H9 (cell line): ENCODE data around the gene THEM4. TPM values are rescaled to one million over a fixed set of nuclear protein-coding genes. Genes with fewer than 3 reads are reported as not detected.
A peak's percentile ranks its signal among the peaks of the same experiment; 100 is the strongest.

Experiments used
- DNase-seq: peaks from one replicate; pipeline ENCODE4 v3.0.0-alpha.2; 2017
- H2AFZ ChIP-seq: one replicate; pipeline ENCODE4 v1.6.1; 2013; ENCODE audit warnings: mild to moderate bottlenecking, low read length, control low read depth, moderate library complexity
- H2AK5ac ChIP-seq: 2 replicates; pipeline ENCODE4 v1.6.1; 2013; ENCODE audit warnings: low read length, control low read depth, mixed read lengths; ENCODE audit not compliant: insufficient read length
- H2BK120ac ChIP-seq: one replicate; pipeline ENCODE4 v1.6.1; 2013; ENCODE audit warnings: low read depth, mild to moderate bottlenecking, low read length, control low read depth, inconsistent platforms; ENCODE audit not compliant: poor library complexity, severe bottlenecking
- H2BK12ac ChIP-seq: 2 replicates; pipeline ENCODE4 v1.6.1; 2013; ENCODE audit warnings: low read length, control low read depth, mixed read lengths, low read depth; ENCODE audit not compliant: insufficient read length
- H2BK15ac ChIP-seq: 2 replicates; pipeline ENCODE4 v1.6.1; 2013; ENCODE audit warnings: low read depth, low read length, control low read depth
- H2BK20ac ChIP-seq: one replicate; pipeline ENCODE4 v1.6.1; 2013; ENCODE audit warnings: low read depth, mild to moderate bottlenecking, low read length, control low read depth, inconsistent platforms; ENCODE audit not compliant: poor library complexity, severe bottlenecking
- H2BK5ac ChIP-seq: 2 replicates; pipeline ENCODE4 v1.6.1; 2013; ENCODE audit warnings: low read length, control low read depth, mixed read lengths; ENCODE audit not compliant: insufficient read length
- H3K14ac ChIP-seq: 2 replicates; pipeline ENCODE4 v1.6.1; 2013; ENCODE audit warnings: low read length, control low read depth; ENCODE audit not compliant: insufficient read depth
- H3K18ac ChIP-seq: 2 replicates; pipeline ENCODE4 v1.6.1; 2013; ENCODE audit warnings: low read depth, mild to moderate bottlenecking, mixed read lengths, low read length, control low read depth; ENCODE audit not compliant: insufficient read length
- H3K23ac ChIP-seq: 2 replicates; pipeline ENCODE4 v1.6.1; 2013; ENCODE audit warnings: low read length, control low read depth, mixed read lengths, low read depth; ENCODE audit not compliant: insufficient read length
- H3K23me2 ChIP-seq: 2 replicates; pipeline ENCODE4 v1.6.1; 2013; ENCODE audit warnings: low read depth, mild to moderate bottlenecking, mixed read lengths, low read length, control low read depth; ENCODE audit not compliant: insufficient read length, poor library complexity, severe bottlenecking
- H3K27ac ChIP-seq: 2 replicates; pipeline ENCODE4 v1.5.1; 2013; ENCODE audit warnings: low read length, control low read depth, mixed read lengths, low read depth; ENCODE audit not compliant: insufficient read length
- H3K27me3 ChIP-seq: 2 replicates; pipeline ENCODE4 v1.6.1; 2013; ENCODE audit warnings: low read length, control low read depth, inconsistent platforms; ENCODE audit not compliant: insufficient read depth
- H3K4ac ChIP-seq: 2 replicates; pipeline ENCODE4 v1.6.1; 2013; ENCODE audit warnings: low read depth, mild to moderate bottlenecking, control low read depth, inconsistent platforms, low read length, moderate library complexity
- H3K4me1 ChIP-seq: 2 replicates; pipeline ENCODE4 v1.6.1; 2013; ENCODE audit warnings: low read length, control low read depth, inconsistent platforms; ENCODE audit not compliant: insufficient read depth
- H3K4me2 ChIP-seq: 2 replicates; pipeline ENCODE4 v1.6.1; 2013; ENCODE audit warnings: low read length, control low read depth, mixed read lengths; ENCODE audit not compliant: insufficient read length, insufficient read depth
- H3K56ac ChIP-seq: 2 replicates; pipeline ENCODE4 v1.6.1; 2013; ENCODE audit warnings: low read depth, mild to moderate bottlenecking, mixed read lengths, low read length, control low read depth; ENCODE audit not compliant: insufficient read length
- H3K79me1 ChIP-seq: 2 replicates; pipeline ENCODE4 v1.6.1; 2013; ENCODE audit warnings: low read depth, mild to moderate bottlenecking, moderate library complexity, low read length, control low read depth, inconsistent platforms; ENCODE audit not compliant: insufficient read depth, poor library complexity, severe bottlenecking
- H3K79me2 ChIP-seq: 2 replicates; pipeline ENCODE4 v1.6.1; 2013; ENCODE audit warnings: low read length, control low read depth, inconsistent platforms; ENCODE audit not compliant: insufficient read depth
- H3K9ac ChIP-seq: 2 replicates; pipeline ENCODE4 v1.6.1; 2013; ENCODE audit warnings: low read length, control low read depth, mixed read lengths; ENCODE audit not compliant: insufficient read length; ENCODE audit errors: extremely low read depth
- H3K9me3 ChIP-seq: one replicate; pipeline ENCODE4 v1.6.1; 2013; ENCODE audit warnings: low read depth, low read length, inconsistent platforms; ENCODE audit not compliant: control insufficient read depth
- H3T11ph ChIP-seq: one replicate; pipeline ENCODE4 v1.6.1; 2013; ENCODE audit warnings: mild to moderate bottlenecking, low read length, control low read depth, inconsistent platforms
- H4K20me1 ChIP-seq: one replicate; pipeline ENCODE4 v1.6.1; 2013; ENCODE audit not compliant: control insufficient read depth, insufficient read length, insufficient read depth
- H4K5ac ChIP-seq: 2 replicates; pipeline ENCODE4 v1.6.1; 2013; ENCODE audit warnings: low read depth, mild to moderate bottlenecking, mixed read lengths, low read length, control low read depth; ENCODE audit not compliant: insufficient read length
- H4K8ac ChIP-seq: replicated peaks from 2 replicates; pipeline ENCODE4 v1.6.1; 2013; ENCODE audit warnings: low read length, control low read depth, mixed read lengths, low read depth; ENCODE audit not compliant: insufficient read length
- H4K91ac ChIP-seq: 2 replicates; pipeline ENCODE4 v1.6.1; 2013; ENCODE audit warnings: low read depth, mild to moderate bottlenecking, moderate library complexity, mixed read lengths, low read length, control low read depth; ENCODE audit not compliant: insufficient read length
- H3K27ac Mint-ChIP-seq, 3 experiments: 2 replicates in 2 of 3; 3 replicates in 1 of 3; pipeline ENCODE4 v1.8.0; 2020 to 2021; ENCODE audit warnings: mixed read lengths in 3 of 3, mild to moderate bottlenecking in 1 of 3, moderate library complexity in 1 of 3
- H3K27me3 Mint-ChIP-seq: 2 replicates; pipeline ENCODE4 v1.8.0; 2021; ENCODE audit warnings: low read depth, mild to moderate bottlenecking, moderate library complexity, mixed read lengths
- H3K36me3 Mint-ChIP-seq, 3 experiments: 2 replicates in 2 of 3; 3 replicates in 1 of 3; pipeline ENCODE4 v1.8.0; 2020 to 2021; ENCODE audit warnings: low read depth in 3 of 3, mixed read lengths in 3 of 3; ENCODE audit not compliant: insufficient read depth in 1 of 3
- H3K4me1 Mint-ChIP-seq, 2 experiments: 2 replicates each; pipeline ENCODE4 v1.8.0; 2020; ENCODE audit warnings: mixed read lengths in 2 of 2
- H3K4me3 Mint-ChIP-seq, 2 experiments: 2 replicates in 1 of 2; 3 replicates in 1 of 2; pipeline ENCODE4 v1.8.0; 2020 to 2021; ENCODE audit warnings: mild to moderate bottlenecking in 2 of 2, mixed read lengths in 2 of 2, moderate library complexity in 1 of 2
- H3K9me3 Mint-ChIP-seq, 2 experiments: 2 replicates in 1 of 2; 3 replicates in 1 of 2; pipeline ENCODE4 v1.8.0; 2020; ENCODE audit warnings: mild to moderate bottlenecking in 2 of 2, mixed read lengths in 2 of 2, moderate library complexity in 1 of 2
- WGBS: extraction: QIAGEN DNeasy Blood & Tissue Kit; methylation state at CpG from one replicate; pipeline ENCODE4 v1.1.7; 2013; ENCODE audit warnings: missing lambda C conversion rate, low lambda C conversion rate, mixed read lengths; ENCODE audit not compliant: insufficient read length; ENCODE audit errors: extremely low coverage; 5-methylcytosine and 5-hydroxymethylcytosine counted together
- total RNA-seq: library from RNA; stranded (reverse); gene quantifications from 2 replicates; pipeline ENCODE4 v1.2.1, GENCODE V29; 2021
- TF ChIP-seq, protein P1 (sequence below): fragments of 200-600 bp; sonication (generic); conservative IDR thresholded peaks from 3 replicates; pipeline ENCODE4 v1.8.0; 2021; ENCODE audit warnings: antibody characterized with exemption, mild to moderate bottlenecking

Gene THEM4
- total RNA-seq, 1 experiment from 2014 or later = 10.5 TPM

DNA sequence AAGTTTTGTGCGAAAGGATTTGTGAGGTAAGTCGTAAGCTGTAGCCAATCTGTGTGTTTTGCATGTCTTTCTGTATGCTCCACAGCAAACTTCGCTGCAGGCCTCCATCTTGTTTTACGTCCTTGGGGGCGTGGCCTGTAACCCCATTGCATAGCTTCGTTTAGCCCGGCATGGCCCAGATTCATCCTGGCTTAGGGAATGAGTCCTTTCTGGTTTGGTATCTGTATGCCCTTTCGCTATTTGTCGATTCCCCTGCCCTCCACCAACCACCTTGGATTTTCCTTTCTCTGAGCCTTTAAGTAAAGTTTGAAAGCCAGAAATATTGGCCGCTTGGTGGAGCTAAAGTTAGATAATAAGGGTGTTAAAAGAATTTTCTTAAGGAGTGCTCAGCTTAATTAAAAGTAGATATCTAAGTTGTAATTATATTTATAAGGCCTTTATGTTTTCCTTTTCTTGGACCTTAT lies 1.1 kb downstream of the THEM4 start:
- Histone ChIP-seq H3T11ph (no peak overlapping the region), H4K5ac (no peak overlapping the region), H3K23me2 (peaks cover 11% of the 10 kb centered on the region), H2AFZ (no peak overlapping the region), H4K8ac (no peak overlapping the region), H2BK20ac (no peak overlapping the region), H4K20me1 (no peaks in the 10 kb centered on the region), H3K9ac (no peak overlapping the region), H3K79me2 (no peaks in the 10 kb centered on the region), H3K4me2 (peak overlapping the region; percentile 79), H3K27me3 (no peaks in the 10 kb centered on the region), H3K27ac (peak overlapping the region; percentile 20), H3K4ac (no peak overlapping the region), H2AK5ac (no peak overlapping the region), H2BK120ac (no peak overlapping the region), H2BK5ac (no peak overlapping the region), H3K56ac (no peak overlapping the region), H2BK15ac (no peak overlapping the region), H3K9me3 (peaks cover 6% of the 10 kb centered on the region), H3K4me1 (no peaks in the 10 kb centered on the region; the same call in 1 of the 2 replicates), H3K23ac (no peak overlapping the region), H3K79me1 (no peaks in the 10 kb centered on the region), H4K91ac (no peak overlapping the region), H2BK12ac (no peak overlapping the region), H3K18ac (no peak overlapping the region), H3K14ac (no peak overlapping the region)
- Mint-ChIP-seq H3K27me3 (peaks cover 2% of the 10 kb centered on the region; the same call in 1 of the 2 replicates), H3K36me3 (peaks cover 30 to 37% (median 34%) of the 10 kb centered on the region in 3 experiments), H3K27ac (peak overlapping the region in 2 of 3 experiments; percentile 37 to 81; a peak in 2 of 7 replicates), H3K9me3 (peaks cover 25 to 41% of the 10 kb centered on the region in 2 experiments), H3K4me1 (peaks cover 15 to 20% of the 10 kb centered on the region in 2 experiments), H3K4me3 (peak overlapping the region; percentile 54 to 80)
- DNase-seq = peak; percentile 68
- WGBS = no CpG with 5 or more reads among the region's 10 CpGs
- TF ChIP-seq, protein P1, sequence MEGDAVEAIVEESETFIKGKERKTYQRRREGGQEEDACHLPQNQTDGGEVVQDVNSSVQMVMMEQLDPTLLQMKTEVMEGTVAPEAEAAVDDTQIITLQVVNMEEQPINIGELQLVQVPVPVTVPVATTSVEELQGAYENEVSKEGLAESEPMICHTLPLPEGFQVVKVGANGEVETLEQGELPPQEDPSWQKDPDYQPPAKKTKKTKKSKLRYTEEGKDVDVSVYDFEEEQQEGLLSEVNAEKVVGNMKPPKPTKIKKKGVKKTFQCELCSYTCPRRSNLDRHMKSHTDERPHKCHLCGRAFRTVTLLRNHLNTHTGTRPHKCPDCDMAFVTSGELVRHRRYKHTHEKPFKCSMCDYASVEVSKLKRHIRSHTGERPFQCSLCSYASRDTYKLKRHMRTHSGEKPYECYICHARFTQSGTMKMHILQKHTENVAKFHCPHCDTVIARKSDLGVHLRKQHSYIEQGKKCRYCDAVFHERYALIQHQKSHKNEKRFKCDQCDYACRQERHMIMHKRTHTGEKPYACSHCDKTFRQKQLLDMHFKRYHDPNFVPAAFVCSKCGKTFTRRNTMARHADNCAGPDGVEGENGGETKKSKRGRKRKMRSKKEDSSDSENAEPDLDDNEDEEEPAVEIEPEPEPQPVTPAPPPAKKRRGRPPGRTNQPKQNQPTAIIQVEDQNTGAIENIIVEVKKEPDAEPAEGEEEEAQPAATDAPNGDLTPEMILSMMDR = peak; percentile 41; the same call in 2 of the 3 replicates
